ENCODE results near the gene RNASEH2C.
"Not testable (repeated sequence)": the region's sequence is repeated elsewhere in the genome, so short reads cannot be mapped to it uniquely, and the experiment has no call there.

Gene RNASEH2C

DNA sequence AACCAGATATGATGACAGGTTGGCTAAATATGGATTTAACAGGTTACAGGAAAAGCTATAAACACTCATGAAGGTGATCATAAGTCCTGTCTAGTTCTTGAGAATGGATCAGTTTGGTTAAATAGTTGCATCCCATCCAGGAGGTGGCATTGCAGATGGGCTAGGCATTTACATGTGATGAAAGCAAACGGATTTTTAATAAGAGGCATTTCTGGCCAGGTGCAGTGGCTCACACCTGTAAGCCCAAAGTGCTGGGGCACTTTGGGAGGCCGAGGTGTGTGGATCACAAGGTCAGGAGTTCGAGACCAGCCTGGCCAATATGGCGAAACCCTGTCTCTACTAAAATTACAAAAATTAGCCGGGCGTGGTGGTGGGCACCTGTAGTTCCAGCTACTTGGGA is 37.1 kb downstream of the RNASEH2C start:
- not testable (repeated sequence) for DNase-seq (ENCODE audit: low spot score)

DNA sequence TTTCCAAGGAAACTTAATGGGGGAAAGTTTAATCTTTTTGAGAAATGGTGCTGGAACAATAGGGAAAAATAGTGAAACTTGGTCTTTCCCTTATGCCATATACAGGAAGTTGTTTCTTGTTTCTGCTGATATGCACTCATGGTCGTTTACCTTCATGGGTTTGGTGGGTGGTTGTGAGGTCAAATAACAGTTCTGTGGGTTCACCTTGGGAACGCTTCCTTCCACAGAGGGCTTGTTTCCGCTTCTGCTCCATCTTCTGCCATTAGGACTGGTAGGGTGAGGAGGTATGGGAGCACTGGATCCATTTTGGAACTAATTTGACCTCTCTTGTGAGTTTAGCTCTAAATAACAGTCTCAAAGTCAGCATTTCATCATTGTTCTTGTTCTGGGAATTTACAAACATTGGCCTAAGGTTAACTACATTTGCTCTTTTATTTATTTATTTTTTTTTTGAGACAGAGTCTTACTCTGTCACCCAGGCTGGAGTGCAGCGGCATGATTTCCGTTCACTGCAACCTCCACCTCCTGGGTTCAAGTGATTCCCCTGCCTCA is 40.3 kb downstream of the RNASEH2C start:
- DNase-seq (ENCODE audit: low spot score): no peak

DNA sequence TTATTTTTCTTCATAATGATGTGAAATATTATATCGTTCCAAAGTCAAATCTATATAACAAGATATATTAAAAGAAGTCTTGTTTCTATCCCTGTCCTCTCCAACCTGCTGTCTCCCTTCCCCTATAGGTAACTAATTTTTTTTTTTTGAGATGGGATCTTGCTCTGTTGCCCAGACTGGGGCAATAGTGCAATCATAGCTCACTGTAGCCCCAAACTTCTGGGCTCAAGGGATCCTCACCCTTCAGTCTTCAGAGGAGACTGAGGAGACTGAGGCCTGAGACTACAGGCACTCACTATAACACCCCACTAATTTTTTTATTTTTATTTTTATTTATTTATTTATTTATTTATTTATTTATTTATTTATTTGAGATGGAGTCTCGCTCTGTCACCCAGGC is 47.6 kb downstream of the RNASEH2C start:
- DNase-seq (ENCODE audit: low spot score): no peak

- DNase-seq (ENCODE audit: low spot score): no peak
Observed at GRCh38 chr11:65672180-65672860, 48.3 kb downstream of the RNASEH2C start.
